ENCODE measurements around the gene ASTN2.

DNA sequence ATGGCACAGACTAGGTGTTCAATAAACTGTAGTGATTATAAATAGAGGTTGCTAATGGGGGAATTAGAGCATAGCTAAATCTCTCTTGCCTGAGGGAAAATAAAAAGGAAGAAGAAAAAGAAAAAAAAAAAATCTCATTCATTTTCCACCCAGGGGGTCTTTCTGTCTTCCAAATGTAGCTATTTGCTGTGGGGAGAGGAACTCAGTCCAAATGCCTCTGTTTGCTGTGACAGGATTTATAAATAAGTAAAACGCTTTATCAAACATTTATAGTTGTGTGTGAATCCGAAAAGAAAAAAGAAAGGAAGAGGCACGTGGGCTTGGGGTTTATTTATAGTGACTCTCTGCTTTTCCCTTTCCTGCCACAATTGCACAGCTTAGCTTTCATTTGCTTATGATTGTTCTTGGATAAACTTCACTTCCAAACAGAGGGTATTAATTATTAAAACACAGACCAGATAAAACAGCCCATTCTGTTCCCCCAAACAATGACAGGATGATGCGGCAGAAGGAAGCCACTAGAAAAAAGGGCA is 245.7 kb downstream of the ASTN2 start:
- TF ChIP-seq, protein P1, sequence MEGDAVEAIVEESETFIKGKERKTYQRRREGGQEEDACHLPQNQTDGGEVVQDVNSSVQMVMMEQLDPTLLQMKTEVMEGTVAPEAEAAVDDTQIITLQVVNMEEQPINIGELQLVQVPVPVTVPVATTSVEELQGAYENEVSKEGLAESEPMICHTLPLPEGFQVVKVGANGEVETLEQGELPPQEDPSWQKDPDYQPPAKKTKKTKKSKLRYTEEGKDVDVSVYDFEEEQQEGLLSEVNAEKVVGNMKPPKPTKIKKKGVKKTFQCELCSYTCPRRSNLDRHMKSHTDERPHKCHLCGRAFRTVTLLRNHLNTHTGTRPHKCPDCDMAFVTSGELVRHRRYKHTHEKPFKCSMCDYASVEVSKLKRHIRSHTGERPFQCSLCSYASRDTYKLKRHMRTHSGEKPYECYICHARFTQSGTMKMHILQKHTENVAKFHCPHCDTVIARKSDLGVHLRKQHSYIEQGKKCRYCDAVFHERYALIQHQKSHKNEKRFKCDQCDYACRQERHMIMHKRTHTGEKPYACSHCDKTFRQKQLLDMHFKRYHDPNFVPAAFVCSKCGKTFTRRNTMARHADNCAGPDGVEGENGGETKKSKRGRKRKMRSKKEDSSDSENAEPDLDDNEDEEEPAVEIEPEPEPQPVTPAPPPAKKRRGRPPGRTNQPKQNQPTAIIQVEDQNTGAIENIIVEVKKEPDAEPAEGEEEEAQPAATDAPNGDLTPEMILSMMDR (conservative IDR thresholded peaks at IDR 0.05 in 1 of 2, IDR thresholded peaks at IDR 0.05 in 1 of 2; ENCODE audit: extremely low read depth in 1 of 2, insufficient read depth in 1 of 2, low read depth in 1 of 2, low read length in 2 of 2), result no peak
- TF ChIP-seq EZH2 (IDR thresholded peaks at IDR 0.05; ENCODE audit: borderline replicate concordance, low read length), result no peak
